Inflammatory macrophage treated with lipopolysaccharide for 4 hours (primary cell): ENCODE results near the gene DIRAS1.
"Not testable (repeated sequence)": the region's sequence is repeated elsewhere in the genome, so short reads cannot be mapped to it uniquely, and the experiment has no call there.

Experiments used
- DNase-seq: peaks from one replicate; pipeline ENCODE4 v3.0.0-alpha.2; 2020

DIRAS1 gene

DNA sequence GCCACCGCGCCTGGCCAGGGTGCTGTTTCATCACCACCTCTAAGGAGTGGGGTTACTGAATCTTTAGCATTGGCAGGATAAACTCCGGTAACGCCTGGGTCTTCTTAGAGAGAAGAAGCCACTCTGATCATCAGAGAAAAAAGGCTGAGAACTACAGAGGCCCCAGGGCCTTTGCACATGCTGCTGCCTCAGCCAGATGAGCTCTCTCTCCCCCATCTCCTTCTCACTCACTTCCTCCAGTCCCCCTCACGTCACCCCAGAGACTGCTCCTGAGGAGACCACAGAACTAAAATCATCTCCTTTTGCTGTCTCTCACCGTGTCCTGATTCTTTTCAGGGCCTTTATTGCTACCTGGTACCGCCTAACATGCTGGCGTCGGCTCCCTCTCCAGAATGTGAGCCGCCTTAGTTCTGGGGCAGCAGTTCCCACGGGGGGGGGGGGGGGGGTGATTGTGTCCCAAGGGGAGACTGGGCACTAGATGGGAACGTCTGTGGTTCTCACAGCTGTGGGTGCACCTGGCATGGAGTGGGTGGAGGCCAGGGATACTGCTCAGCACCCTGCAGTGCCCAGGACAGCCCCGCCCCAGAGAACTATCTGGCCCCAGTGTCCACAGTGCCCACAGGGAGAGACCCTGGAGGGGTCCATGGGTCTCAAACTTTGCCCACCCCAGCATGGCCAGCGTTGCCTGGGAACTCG, 5.1 kb upstream of the DIRAS1 start:
- DNase-seq: no peak

DNA sequence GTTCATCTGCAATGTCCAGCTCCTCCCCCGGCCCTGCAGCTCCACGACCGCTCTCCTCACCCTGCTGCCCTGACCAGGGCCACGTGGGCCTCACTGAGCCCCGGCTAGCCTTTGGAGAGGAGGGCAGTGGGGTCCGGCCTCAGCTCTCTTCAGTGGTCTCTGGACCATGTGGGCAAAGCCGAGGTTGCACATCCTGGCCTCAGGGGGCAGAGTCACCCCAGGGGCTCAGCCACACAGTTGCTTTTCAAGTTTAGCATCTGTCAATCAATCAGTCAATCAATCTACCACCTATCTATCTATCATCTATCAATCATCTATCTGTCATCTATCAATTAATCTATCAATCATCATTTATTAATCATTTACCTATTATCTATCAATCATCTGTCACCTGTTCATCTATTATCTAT, 3.0 kb upstream of the DIRAS1 start:
- no peak for DNase-seq

DNA sequence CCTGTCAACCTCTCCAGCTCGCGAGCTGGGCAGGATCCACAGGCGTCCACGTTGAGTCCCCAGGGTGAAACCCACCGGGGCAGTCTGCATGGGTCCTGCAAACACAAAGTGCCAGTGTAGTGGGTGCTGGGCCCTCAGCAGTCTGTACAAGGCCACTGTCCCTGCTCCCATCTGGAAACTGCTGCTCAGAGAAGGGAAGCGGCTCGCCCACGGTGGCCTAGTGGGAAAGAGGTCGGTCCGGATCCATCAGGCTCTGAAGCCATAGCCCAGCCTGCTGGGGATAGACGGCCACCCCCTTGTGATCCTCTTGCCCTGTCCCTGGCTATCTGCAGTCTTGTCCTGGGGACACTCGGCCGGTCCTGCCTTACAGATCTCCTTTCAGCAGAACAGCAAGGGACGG, 2.6 kb upstream of the DIRAS1 start:
- DNase-seq: no peak

DNA sequence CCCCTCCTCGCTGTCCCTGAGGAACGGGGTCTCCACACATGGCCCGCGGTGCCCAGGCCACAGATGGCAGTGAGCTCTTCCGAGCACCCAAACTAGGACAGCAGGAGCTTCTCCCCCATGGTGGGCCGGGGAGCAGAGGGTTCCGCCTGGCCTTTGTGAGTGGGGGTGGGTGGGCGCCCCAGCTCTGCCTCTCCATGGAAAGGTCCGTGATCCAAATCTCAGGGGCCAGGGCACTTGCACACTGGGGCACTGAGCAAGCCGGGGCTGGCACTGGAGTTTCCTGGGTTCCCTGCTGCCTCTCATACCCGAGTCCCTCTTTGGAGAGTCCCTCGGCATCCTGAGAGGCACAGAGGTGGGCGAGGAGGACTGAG, 2.2 kb upstream of the DIRAS1 start:
- no peak for DNase-seq

DNA sequence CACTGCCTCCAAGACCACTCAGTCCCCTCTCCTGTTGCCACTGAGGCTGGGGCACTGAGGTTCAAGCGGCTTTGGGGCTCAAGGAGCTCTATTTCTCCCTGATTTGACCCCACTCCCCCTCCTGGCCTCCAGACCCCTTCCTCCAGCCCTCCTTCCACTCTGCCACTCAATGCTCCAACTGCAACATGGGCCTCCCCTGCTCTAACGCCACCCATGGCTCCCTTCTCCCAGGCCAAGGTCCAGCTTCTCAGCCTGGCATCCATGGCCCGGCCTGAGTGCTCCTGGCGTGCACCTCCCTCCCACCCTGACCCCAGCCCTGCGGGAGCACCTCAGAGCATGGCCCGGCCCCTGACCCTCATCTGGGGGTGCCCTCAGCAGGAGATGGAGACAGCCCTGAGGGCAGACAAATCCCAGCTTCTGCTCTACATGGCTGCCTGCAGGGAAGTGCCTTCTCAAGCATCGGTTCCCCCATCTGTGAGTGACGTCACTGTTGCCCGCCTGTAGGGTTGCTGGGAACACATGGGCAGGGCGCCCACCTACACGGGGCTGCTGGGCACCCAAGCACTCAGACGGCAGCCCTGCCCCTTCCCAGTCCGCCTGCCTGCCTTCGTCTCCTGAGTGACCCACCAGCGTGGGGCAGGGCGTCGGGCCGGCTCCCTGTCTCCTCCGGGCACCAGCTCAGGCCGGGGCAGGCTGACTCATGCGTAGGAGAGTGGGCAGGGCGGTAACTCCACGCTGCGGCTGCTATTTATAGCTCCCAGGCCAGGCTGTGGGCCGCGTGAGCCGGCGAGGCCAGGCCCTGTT, 1.6 kb upstream of the DIRAS1 start:
- peak; percentile 83 for DNase-seq

DNA sequence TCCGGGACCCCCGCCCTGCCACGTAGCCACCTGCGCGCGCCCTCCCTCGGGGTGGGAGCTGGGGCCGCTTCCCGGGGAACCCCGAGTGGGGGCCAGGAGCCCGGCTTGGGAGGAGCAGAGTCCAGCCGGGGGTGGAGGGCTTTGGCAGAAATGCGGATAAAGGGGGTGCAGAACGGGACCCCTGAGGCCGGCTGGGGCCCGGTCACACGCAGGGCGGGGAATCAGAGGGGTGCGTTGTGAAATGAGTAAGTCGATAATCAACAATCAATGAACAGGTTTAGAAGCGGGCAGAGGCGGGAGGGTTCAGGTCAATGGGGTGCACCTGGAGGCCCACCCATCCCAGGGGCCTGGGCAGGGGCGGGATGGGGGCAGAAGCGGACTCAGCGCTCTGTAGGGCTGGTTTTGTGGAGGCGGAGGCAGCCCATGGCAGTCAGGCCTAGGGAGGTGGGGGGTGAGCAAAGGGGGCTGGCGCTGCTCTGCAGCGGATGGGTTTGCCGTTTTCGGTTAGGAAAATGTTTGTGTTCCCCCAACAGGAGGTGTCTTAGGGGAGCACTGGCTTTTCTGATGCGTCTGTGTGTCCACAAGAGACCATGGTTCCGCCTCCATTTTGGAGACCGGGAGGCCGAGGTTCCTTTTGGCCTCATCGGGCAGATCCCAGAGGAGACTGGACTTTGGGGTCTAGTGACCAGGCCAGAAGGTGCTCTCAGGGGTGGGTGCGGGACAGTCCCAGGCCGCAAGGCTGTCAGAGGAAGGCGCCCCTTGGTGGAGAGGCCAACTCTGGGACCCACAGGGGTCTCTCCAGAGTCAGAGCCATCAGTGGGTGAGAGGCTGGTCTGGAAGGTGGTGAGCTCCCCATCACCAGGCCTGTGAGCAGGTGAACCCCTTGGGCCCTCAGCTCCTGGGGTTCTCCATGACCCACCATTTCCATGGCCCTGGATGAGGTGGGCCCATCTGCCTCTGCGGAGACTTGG, 683 bp upstream of the DIRAS1 start:
- DNase-seq: no peak

DNA sequence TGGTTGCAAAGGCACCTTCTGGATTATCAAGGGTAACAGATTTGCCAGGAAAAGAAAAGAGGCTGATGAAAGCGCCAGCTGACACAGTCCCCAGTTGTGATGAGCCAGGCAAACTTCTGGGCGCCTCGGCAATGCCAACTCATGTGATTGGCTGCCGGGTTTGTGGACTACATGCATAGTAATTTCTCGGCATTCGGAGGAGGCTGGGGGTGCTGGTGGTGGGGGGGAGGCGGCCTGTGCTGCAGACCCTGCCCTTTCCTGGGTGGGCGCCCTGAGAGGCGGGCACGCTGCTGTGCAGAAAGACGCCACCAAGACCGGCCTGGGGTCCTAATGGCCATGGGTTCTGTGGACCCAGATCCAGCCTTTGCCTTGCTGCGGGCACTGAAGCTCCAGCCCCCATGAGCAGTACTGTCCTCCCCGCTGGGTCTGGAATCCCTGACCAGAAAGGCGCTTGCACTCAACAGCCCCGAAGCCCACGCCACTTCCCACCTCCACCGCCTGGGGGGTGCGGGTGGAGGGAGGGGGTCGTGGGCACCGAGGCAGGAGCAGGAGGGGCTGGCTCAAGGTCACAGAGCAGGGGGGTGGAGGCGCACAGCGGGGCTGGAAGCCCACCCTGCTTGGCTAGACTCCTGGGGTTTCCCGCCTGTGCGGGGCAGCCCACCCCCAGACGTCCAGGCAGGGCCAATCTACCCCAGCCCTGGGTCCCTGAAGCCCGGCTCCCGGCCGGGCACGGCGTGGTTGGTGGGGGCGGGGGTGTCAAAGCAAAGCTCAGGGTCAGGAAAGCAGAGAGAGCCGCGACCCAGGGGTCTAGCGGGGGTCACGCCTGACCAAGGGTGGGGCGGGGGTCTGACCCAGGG, 1.0 kb downstream of the DIRAS1 start:
- DNase-seq: peak; percentile 24

DNA sequence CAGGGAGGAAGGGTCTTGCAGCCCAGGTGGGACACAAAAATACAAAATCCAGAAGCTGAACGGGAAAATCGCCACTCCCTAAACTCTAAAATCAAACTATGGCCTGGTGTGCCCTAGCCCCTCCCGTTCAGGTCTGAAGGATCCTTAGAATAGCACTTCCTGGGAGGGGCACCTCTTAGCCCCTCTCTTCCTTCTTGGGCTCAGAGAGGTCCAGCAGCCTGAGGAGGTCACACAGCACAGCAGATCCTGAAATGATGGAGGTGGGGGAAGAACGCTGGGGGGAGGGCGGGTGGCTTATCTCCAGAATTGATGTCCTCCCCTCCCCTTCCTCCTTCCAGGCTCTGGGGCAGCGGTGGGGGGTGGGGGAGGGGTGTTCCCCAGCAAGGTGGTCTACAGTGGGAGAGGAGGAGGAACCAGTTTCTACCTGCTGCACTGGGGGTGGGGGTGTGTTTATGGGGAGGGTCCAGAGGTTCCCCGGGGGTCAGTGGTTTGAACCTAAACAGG, 1.9 kb downstream of the DIRAS1 start:
- no peak for DNase-seq

DNA sequence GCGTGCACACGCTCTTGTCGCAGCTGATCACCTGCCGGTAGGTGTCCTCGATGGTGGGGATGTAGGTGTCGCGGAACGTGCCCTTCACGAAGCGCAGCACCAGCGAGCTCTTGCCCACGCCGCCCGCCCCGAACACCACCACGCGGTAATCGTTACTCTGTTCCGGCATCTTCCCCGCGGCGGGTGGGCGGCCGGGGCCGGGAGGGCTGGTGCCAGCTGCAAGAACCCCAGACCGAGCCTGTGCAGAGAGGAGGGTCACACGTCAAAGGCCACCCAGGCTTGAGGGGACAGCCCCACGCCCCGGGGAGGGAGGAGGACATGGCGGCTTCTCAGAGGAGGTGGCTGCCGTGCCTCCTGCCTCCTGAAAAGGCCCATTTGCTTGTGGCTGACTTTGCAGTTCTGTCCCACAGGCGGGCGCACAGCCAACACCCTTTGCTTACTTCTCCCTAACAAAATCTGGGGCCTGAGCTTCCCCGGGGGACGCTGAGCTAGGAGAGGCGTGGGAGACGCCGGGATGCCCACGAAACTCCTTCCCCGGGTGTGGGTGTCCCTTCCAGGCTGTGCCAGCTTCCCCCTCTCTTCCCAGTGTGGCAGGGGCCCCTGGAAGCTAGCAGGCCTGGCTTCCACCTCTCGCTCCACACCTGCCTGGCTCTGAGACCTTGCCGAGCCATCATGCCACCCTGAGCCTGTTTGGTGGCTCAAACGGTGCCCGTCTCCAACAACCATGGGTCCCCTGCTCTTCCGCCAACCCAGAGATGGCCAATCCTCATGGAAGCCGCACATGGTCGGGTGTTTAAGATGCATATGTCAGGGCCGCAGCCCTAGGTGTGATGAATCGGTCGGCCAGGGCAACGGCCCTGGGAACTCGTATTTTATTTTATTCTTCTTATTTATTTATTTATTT, 3.3 kb downstream of the DIRAS1 start:
- no peak for DNase-seq

DNA sequence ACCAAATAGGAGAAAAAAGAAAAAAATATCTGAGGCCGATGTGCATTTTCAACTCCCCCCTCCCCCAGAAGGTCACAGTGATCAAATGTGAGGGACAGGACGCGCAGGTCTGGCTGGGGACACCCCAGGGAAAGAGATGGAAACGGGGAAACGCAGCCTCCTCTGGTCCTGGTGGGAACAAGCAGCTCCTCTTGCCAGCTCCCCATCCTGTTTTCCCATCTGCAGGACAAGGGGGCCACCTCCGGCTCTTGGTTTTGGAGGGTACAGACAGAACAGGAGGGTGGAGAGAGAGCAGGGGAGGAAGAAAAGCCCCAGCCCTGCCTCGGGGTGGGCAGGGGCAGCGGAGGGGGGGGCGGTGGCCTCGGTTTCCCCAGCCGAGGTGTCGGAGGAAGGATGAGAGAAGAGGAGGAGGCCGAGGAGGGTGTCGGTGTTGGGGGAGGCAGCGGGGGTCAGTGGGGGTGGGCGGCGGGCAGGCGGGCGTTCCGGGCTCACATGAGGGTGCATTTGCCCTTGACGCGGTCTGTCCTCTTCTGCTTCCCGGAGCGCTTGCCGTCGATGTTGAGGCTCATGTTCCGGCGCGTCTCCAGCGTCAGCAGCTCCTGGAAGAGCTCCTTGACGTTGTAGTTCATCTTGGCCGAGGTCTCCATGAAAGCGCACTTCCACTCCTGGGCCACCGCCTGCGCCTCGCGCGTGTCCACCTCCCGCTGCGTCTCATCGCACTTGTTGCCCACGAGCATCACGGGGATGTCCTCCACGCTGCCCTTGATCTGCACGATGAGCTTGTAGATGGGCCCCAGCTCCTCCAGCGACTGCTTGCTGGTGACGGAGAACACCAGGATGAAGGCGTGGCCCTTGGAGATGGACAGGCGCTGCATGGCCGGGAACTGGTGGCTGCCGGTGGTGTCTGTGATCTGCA, 4.2 kb downstream of the DIRAS1 start:
- DNase-seq: no peak

DNA sequence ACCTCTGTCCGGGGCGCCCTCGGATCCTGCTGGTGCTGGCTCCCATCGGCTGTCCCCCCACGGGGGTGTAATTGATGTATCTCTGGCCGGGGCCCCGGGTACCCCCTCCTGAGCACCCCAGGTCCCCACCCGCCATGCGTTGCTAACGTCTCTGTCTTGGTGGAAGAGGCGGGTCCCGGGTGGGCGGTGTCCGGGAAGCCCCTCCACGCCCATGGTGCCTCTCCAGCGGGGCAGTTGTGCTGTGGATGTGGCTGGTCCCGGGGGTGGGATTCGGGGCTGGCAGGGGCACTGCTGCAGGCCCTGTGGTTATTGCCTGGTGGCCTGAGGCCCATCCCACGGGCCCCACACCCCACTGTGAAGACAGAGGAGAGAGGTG, 4.9 kb downstream of the DIRAS1 start:
- DNase-seq: no peak

DNA sequence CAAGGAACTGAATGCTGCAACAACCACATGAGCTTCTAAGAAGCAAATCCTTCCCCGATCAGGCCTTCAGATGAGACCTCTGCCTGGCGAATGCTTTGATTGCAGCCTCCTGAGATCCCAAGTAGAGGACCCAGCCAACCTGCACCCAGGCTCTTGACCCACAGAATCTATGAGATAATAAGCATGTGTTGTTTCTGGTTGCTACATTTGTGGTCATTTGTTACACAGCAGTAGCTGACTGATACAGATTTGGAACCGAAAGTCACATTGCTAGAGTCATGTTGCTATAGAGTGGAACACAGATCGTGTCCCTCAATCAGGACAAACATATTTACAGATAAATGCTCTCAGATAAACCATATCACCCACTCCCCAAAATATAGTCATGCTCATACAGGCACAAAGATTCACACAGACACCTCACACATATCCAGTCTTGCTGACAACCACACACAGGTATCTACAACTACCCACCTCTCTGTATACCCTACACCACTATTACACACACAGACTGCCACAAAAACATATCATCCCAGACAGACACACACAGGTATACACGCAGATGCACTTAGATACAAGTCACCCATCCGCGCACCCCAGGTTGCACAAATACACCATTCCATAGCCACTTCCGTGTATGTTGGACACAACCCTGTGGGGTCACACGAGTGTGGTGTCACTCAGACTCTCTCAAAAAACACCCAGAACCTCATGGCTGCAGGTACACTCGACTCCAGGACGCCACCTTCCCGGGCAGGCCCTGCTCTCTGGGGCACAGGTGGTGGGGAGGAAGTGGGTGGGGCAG, 5.5 kb downstream of the DIRAS1 start:
- DNase-seq: no peak

DNA sequence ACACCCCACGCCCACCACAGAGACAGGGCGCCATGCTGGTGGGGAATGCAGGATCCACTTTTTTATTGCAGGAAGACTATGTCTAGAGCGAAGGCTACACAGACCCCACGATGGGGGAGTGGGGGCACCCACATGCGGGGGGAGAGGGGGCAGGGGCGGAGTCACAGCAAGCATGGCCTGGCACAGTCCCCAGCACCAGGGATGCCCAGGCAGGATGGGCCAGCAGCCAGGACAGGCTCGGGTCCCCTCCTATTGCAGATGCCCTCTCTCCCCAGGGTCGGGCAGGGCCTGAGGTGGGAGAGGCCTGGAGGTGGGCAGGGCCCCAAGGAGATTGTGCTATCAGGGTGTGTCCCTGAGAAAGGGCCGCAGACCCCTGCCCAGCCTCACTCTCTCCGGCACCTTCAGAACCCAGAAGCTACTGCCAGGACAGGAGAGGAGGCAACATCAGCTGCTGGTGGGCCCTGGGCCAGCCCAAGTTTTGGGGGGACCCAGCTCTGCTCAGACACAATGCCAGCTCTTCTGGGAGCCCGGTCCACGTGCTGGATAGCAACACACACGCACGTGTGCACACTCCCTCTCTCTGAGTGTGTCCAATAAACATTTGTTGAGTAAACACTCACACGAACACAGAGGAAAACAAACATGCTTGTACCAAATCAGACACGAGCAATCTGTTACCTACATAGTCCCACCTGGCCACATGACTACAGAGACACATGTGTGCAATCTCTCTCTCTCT, 6.5 kb downstream of the DIRAS1 start:
- DNase-seq: no peak

DNA sequence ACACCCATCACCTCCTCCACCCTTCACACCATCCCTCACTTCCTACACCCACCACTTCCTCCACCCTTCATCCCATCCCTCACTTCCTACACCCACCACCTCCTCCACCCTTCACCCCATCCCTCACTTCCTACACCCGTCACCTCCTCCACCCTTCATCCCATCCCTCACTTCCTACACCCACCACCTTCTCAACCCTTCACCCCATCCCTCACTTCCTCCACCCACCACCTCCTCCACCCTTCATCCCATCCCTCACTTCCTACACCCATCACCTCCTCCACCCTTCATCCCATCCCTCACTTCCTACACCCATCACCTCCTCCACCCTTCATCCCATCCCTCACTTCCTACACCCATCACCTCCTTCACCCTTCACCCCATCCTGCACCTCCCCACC, 7.1 kb downstream of the DIRAS1 start:
- DNase-seq: not testable (repeated sequence)

DNA sequence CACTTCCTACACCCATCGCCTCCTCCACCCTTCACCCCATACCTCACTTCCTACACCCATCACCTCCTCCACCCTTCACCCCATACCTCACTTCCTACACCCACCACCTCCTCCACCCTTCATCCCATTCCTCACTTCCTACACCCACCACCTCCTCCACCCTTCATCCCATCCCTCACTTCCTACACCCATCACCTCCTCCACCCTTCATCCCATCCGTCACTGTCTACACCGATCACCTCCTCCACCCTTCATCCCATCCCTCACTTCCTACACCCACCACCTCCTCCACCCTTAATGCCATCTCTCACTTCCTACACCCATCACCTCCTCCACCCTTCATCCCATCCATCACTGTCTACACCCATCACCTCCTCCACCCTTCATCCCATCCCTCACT, 8.0 kb downstream of the DIRAS1 start:
- DNase-seq: not testable (repeated sequence)

DNA sequence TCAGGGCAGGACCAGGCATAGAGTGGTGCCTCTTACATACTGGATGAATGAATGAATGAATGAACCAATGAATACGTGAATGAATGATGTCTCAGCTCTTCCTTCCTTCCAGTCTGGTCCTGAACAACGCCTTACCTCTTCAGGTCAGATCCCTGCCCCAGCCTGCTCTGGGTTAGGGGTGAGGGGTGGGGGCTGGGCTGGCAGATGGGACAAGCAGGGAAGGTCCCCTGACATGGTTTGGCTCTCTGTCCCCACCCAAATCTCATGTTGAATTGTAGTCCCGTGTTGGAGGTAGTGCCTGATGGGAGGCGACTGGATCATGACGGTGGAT, 9.3 kb downstream of the DIRAS1 start:
- no peak for DNase-seq

DNA sequence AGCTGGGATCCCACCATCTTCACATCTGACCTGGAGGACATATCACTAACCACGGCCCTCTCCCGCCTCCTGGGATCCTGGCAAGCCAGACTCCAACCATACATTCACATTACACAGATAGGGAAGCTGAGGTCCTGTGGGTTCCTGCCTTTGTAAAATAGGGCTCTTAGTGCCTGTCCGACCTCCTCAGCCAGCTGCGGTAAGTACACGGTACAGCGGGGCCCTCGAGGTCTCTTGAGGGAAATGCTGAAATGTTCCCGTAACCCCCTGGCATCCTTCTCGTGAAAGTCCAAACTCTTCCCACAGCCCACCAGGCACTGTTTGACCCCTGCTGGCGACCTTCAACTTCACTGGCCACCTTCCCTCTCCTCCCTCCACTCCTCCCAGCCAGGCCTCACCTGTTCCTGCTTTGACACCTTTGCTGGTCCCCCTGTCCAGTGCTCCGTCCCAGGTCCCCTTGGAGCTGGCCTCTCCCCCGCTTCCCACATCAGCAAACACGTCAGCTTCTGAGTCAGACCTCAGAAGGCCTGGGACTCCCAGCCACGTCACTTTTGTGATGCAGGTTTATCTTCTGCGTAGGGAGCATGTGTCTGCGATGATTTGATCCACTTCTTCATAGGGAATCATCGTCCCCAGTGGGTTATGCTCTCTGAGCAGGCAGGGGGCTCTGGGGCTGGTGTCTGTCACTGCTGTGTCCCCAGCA, 9.8 kb downstream of the DIRAS1 start:
- peak; percentile 47 for DNase-seq

DNA sequence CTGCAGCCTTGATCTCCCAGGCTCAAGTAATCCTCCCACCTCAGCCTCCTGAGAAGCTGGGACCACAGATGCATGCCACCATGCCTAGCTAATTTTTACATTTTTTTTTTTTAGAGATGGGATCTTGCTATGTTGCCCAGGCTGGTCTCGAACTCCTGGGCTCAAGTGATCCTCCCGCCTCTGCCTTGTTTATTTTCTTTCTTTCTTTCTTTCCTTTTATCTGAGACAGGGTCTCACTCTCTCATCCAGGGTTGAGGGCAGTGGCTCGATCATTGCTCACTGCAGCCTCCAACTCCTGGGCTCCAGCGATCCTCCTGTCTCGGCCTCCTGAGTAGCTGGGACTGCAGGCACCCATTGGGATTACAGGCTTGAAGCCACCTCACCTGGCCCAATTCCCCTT, 14.9 kb downstream of the DIRAS1 start:
- DNase-seq: no peak
